SK-N-SH treated with all-trans-retinoic acid at 6 μM for 48 hours (cell line): ENCODE results near the gene MRPL44.

Experiments
- ATAC-seq: fragments of 200-7000 bp; cut with Tn5 transposase; 3 replicates; pipeline ENCODE4 v1.9.1; 2020; ENCODE audit warnings: mild to moderate bottlenecking, moderate library complexity
- ARNTL ChIP-seq: fragments of 450-650 bp; formaldehyde crosslinking; IDR thresholded peaks from 2 replicates; pipeline ENCODE4 v1.5.0; 2020; ENCODE audit warnings: low read depth, mild to moderate bottlenecking, moderate library complexity, borderline replicate concordance
- BACH2 ChIP-seq: fragments of 250-450 bp; sonication (Bioruptor Pico); IDR thresholded peaks from 2 replicates; pipeline ENCODE4 v1.9.0; 2021; ENCODE audit warnings: mild to moderate bottlenecking, borderline replicate concordance
- CREB5 ChIP-seq: fragments of 250-450 bp; sonication (Bioruptor Pico); IDR thresholded peaks from 2 replicates; pipeline ENCODE4 v1.5.1; 2020; ENCODE audit warnings: low read depth, mild to moderate bottlenecking, moderate library complexity
- CSDC2 ChIP-seq: fragments of 250-450 bp; sonication (Bioruptor Pico); IDR thresholded peaks from 2 replicates; pipeline ENCODE4 v1.5.0; 2020; ENCODE audit warnings: mild to moderate bottlenecking, moderate library complexity
- CSRNP3 ChIP-seq: fragments of 250-450 bp; sonication (Bioruptor Pico); IDR thresholded peaks from 2 replicates; pipeline ENCODE4 v1.5.1; 2021; ENCODE audit warnings: mild to moderate bottlenecking, moderate library complexity
- GLIS3 ChIP-seq: fragments of 250-450 bp; sonication (Bioruptor Pico); IDR thresholded peaks from 2 replicates; pipeline ENCODE4 v1.5.0; 2020; ENCODE audit warnings: mild to moderate bottlenecking, moderate library complexity
- ISL1 ChIP-seq: fragments of 250-450 bp; sonication (Bioruptor Pico); IDR thresholded peaks from 2 replicates; pipeline ENCODE4 v2.1.2; 2022; ENCODE audit warnings: mild to moderate bottlenecking, moderate library complexity
- PATZ1 ChIP-seq: fragments of 250-450 bp; sonication (Bioruptor Pico); IDR thresholded peaks from 2 replicates; pipeline ENCODE4 v1.8.0; 2020; ENCODE audit warnings: mild to moderate bottlenecking, moderate library complexity, borderline replicate concordance
- PPARA ChIP-seq: fragments of 250-450 bp; sonication (Bioruptor Pico); IDR thresholded peaks from 2 replicates; pipeline ENCODE4 v1.5.0; 2020; ENCODE audit warnings: mild to moderate bottlenecking, borderline replicate concordance
- RARB ChIP-seq: fragments of 250-450 bp; sonication (Bioruptor Pico); IDR thresholded peaks from 2 replicates; pipeline ENCODE4 v1.8.0; 2021; ENCODE audit warnings: mild to moderate bottlenecking, moderate library complexity
- SNAI2 ChIP-seq: fragments of 250-450 bp; sonication (Bioruptor Pico); IDR thresholded peaks from 2 replicates; pipeline ENCODE4 v1.5.0; 2020; ENCODE audit warnings: mild to moderate bottlenecking, moderate library complexity
- TCF4 ChIP-seq: fragments of 250-450 bp; sonication (Bioruptor Pico); IDR thresholded peaks from 2 replicates; pipeline ENCODE4 v1.8.0; 2021; ENCODE audit warnings: mild to moderate bottlenecking, moderate library complexity, borderline replicate concordance
- TOX ChIP-seq: fragments of 250-450 bp; sonication (Bioruptor Pico); IDR thresholded peaks from 2 replicates; pipeline ENCODE4 v1.8.0; 2021; ENCODE audit warnings: mild to moderate bottlenecking, moderate library complexity, borderline replicate concordance
- TSHZ2 ChIP-seq: fragments of 250-450 bp; sonication (Bioruptor Pico); IDR thresholded peaks from 2 replicates; pipeline ENCODE4 v1.5.0; 2020; ENCODE audit warnings: mild to moderate bottlenecking, moderate library complexity
- ZC3H10 ChIP-seq: fragments of 250-450 bp; sonication (Bioruptor Pico); IDR thresholded peaks from 2 replicates; pipeline ENCODE4 v1.5.1; 2021; ENCODE audit warnings: mild to moderate bottlenecking, moderate library complexity
- ZFP3 ChIP-seq: fragments of 250-450 bp; sonication (Bioruptor Pico); IDR thresholded peaks from 2 replicates; pipeline ENCODE4 v1.5.0; 2020; ENCODE audit warnings: mild to moderate bottlenecking, moderate library complexity
- ZNF565 ChIP-seq: fragments of 450-650 bp; formaldehyde crosslinking; conservative IDR thresholded peaks from 2 replicates; pipeline ENCODE4 v1.5.0; 2020; ENCODE audit warnings: low read depth, mild to moderate bottlenecking, moderate library complexity
- ZNF70 ChIP-seq: fragments of 450-650 bp; formaldehyde crosslinking; IDR thresholded peaks from 2 replicates; pipeline ENCODE4 v1.5.0; 2020; ENCODE audit warnings: mild to moderate bottlenecking, moderate library complexity
- ZNF8 ChIP-seq: fragments of 450-650 bp; formaldehyde crosslinking; IDR thresholded peaks from 2 replicates; pipeline ENCODE4 v1.5.0; 2020; ENCODE audit warnings: mild to moderate bottlenecking, moderate library complexity

The MRPL44 gene

GRCh38 chr2:223909001-223909741 is 48.1 kb upstream of the MRPL44 start:
- ATAC-seq: no peak
- TF ChIP-seq CSDC2 (CRISPR knock-in tag) (no peak), TOX (CRISPR knock-in tag) (no peak), TCF4 (CRISPR knock-in tag) (no peak), PATZ1 (no peak), TSHZ2 (CRISPR knock-in tag) (no peak), ZC3H10 (CRISPR knock-in tag) (no peak), RARB (CRISPR knock-in tag) (no peak), ZFP3 (no peak), PPARA (CRISPR knock-in tag) (no peak), ZNF565 (CRISPR knock-in tag) (no peak), ZNF8 (CRISPR knock-in tag) (no peak), ZNF70 (CRISPR knock-in tag) (no peak), BACH2 (CRISPR knock-in tag) (no peak), SNAI2 (no peak)

GRCh38 chr2:223914324-223914723 is 42.9 kb upstream of the MRPL44 start:
- ATAC-seq: no peak
- no peak for TF ChIP-seq SNAI2
- no peak for TF ChIP-seq GLIS3
- TF ChIP-seq BACH2 (CRISPR knock-in tag): no peak
- TF ChIP-seq ZNF565 (CRISPR knock-in tag): no peak
- TF ChIP-seq CSDC2 (CRISPR knock-in tag): no peak
- TF ChIP-seq ZC3H10 (CRISPR knock-in tag): no peak
- TF ChIP-seq PPARA (CRISPR knock-in tag): no peak
- no peak for TF ChIP-seq CSRNP3 (CRISPR knock-in tag)
- no peak for TF ChIP-seq ISL1
- TF ChIP-seq RARB (CRISPR knock-in tag): no peak
- no peak for TF ChIP-seq CREB5 (CRISPR knock-in tag)
- no peak for TF ChIP-seq ZFP3

GRCh38 chr2:223915071-223915470 is 42.2 kb upstream of the MRPL44 start:
- no peak for TF ChIP-seq ZNF70 (CRISPR knock-in tag)
- TF ChIP-seq PPARA (CRISPR knock-in tag): no peak
- no peak for TF ChIP-seq CSRNP3 (CRISPR knock-in tag)
- no peak for TF ChIP-seq CSDC2 (CRISPR knock-in tag)
- TF ChIP-seq ISL1: no peak
- TF ChIP-seq SNAI2: no peak
- TF ChIP-seq ZNF565 (CRISPR knock-in tag): no peak
- TF ChIP-seq TSHZ2 (CRISPR knock-in tag): no peak
- no peak for TF ChIP-seq BACH2 (CRISPR knock-in tag)
- no peak for TF ChIP-seq ARNTL (CRISPR knock-in tag)
- no peak for TF ChIP-seq RARB (CRISPR knock-in tag)
- TF ChIP-seq, all 23 proteins: peak for 0
- no peak for ATAC-seq
